ENCODE measurements around the gene SCRN3.
"Not testable (repeated sequence)": the region's sequence is repeated elsewhere in the genome, so short reads cannot be mapped to it uniquely, and the experiment has no call there.

The SCRN3 gene

GRCh38 chr2:174395284-174395968 lies at the start of gene SCRN3:
Gene SCRN3 (plus strand): TSS chr2:174395730. CDS start chr2:174398284, 2,554 bp downstream.
- DNase-seq: peak; percentile 84 to 85

GRCh38 chr2:174350018-174350417 lies 45.5 kb upstream of the SCRN3 start:
- no peak for DNase-seq

GRCh38 chr2:174350593-174351181 lies 44.8 kb upstream of the SCRN3 start:
- DNase-seq: no peak

- no peak for DNase-seq
Observed at GRCh38 chr2:174353004-174353403, 42.5 kb upstream of the SCRN3 start.

- DNase-seq: no peak
Observed at GRCh38 chr2:174356347-174356746, 39.2 kb upstream of the SCRN3 start.

GRCh38 chr2:174359663-174360062 lies 35.9 kb upstream of the SCRN3 start:
- not testable (repeated sequence) for DNase-seq

- DNase-seq: no peak
Observed at GRCh38 chr2:174362949-174363348, 32.6 kb upstream of the SCRN3 start.

GRCh38 chr2:174363492-174364225 lies 31.9 kb upstream of the SCRN3 start:
- not testable (repeated sequence) for DNase-seq

- no peak for DNase-seq
Observed at GRCh38 chr2:174364628-174365027, 30.9 kb upstream of the SCRN3 start.

- DNase-seq: no peak
Observed at GRCh38 chr2:174365571-174365970, 30.0 kb upstream of the SCRN3 start.

GRCh38 chr2:174368691-174369090 lies 26.8 kb upstream of the SCRN3 start:
- DNase-seq: no peak

- no peak for DNase-seq
Observed at GRCh38 chr2:174376967-174377366, 18.6 kb upstream of the SCRN3 start.

- DNase-seq: no peak
Observed at GRCh38 chr2:174383796-174384195, 11.7 kb upstream of the SCRN3 start.

GRCh38 chr2:174385201-174385600 lies 10.3 kb upstream of the SCRN3 start:
- no peak for DNase-seq

GRCh38 chr2:174388706-174389105 lies 6.8 kb upstream of the SCRN3 start:
- peak in 1 of 2 donors; percentile 14 for DNase-seq

- DNase-seq: no peak
Observed at GRCh38 chr2:174389542-174389941, 6.0 kb upstream of the SCRN3 start.

GRCh38 chr2:174390303-174390702 lies 5.2 kb upstream of the SCRN3 start:
- not testable (repeated sequence) for DNase-seq

GRCh38 chr2:174392706-174393105 lies 2.8 kb upstream of the SCRN3 start:
- no peak for DNase-seq

- no peak for DNase-seq
Observed at GRCh38 chr2:174395969-174396630, 570 bp downstream of the SCRN3 start.

- DNase-seq: no peak
Observed at GRCh38 chr2:174397773-174398172, 2.2 kb downstream of the SCRN3 start.

- no peak for DNase-seq
Observed at GRCh38 chr2:174399171-174399570, 3.6 kb downstream of the SCRN3 start.

- no peak for DNase-seq
Observed at GRCh38 chr2:174400853-174401252, 5.3 kb downstream of the SCRN3 start.

- no peak for DNase-seq
Observed at GRCh38 chr2:174403628-174404027, 8.1 kb downstream of the SCRN3 start.

Measured in CD4-positive, alpha-beta T cell treated with Interleukin-1 beta for 1 hour (primary cell).